IMR-90 (cell line): ENCODE results near the gene EFHC1. TPM values are rescaled to one million over a fixed set of nuclear protein-coding genes. Genes with fewer than 3 reads are reported as not detected.

Experiments used
- ATAC-seq: fragments of 200-7000 bp; cut with Tn5 transposase; 2 replicates; pipeline ENCODE4 v1.9.1; 2020; ENCODE audit warnings: low read depth, mild to moderate bottlenecking, moderate library complexity
- BruUV-seq: library from RNA; stranded (reverse); fragments of 400-500 nt; replicated peaks from 2 replicates; lab custom pipeline; 2021; lab: Mats Ljungman, UMichigan
- CTCF ChIA-PET: fragments of 300-600 bp; formaldehyde crosslinking; extraction: SDS; loops from one replicate; lab custom pipeline; 2021; ENCODE audit warnings: antibody characterized with exemption; lab: Yijun Ruan, JAX
- POLR2A ChIA-PET: fragments of 300-600 bp; sonication (Branson Sonifier 250); formaldehyde crosslinking; loops from one replicate; lab custom pipeline; 2022; ENCODE audit warnings: antibody characterized with exemption; ENCODE audit not compliant: unreplicated experiment; lab: Charles Lee
- DNase-seq: peaks from one replicate; pipeline ENCODE4 v3.0.0; 2013
- H2AFZ ChIP-seq: replicated peaks from 2 replicates; pipeline ENCODE3; 2013; ENCODE audit warnings: low read length, mild to moderate bottlenecking; ENCODE audit not compliant: poor library complexity
- H2AK5ac ChIP-seq: 2 replicates; pipeline ENCODE4 v1.6.1; 2013; ENCODE audit warnings: low read depth, low read length, inconsistent platforms
- H2AK9ac ChIP-seq: replicated peaks from 2 replicates; pipeline ENCODE3; 2013; ENCODE audit warnings: mild to moderate bottlenecking, low read depth, low read length, moderate library complexity; ENCODE audit not compliant: poor library complexity
- H2BK120ac ChIP-seq: 2 replicates; pipeline ENCODE4 v1.6.1; 2013; ENCODE audit warnings: low read depth, low read length, inconsistent platforms
- H2BK15ac ChIP-seq: 3 replicates; pipeline ENCODE4 v1.6.1; 2013; ENCODE audit warnings: low read depth, low read length, inconsistent platforms
- H2BK20ac ChIP-seq: 2 replicates; pipeline ENCODE4 v1.6.1; 2013; ENCODE audit warnings: low read depth, mild to moderate bottlenecking, inconsistent platforms, low read length, moderate library complexity
- H2BK5ac ChIP-seq: 2 replicates; pipeline ENCODE4 v1.6.1; 2013; ENCODE audit warnings: mild to moderate bottlenecking, low read depth, low read length, inconsistent platforms; ENCODE audit not compliant: poor library complexity, severe bottlenecking
- H3K14ac ChIP-seq: replicated peaks from 2 replicates; pipeline ENCODE4 v1.6.1; 2013; ENCODE audit warnings: low read depth, low read length, inconsistent platforms
- H3K18ac ChIP-seq: 2 replicates; pipeline ENCODE4 v1.6.1; 2013; ENCODE audit warnings: low read depth, low read length, control low read depth
- H3K23ac ChIP-seq: 2 replicates; pipeline ENCODE4 v1.6.1; 2013; ENCODE audit warnings: low read depth, low read length, inconsistent platforms
- H3K27ac ChIP-seq: 2 replicates; pipeline ENCODE4 v1.5.1; 2013; ENCODE audit warnings: mild to moderate bottlenecking, control low read depth, low read length; ENCODE audit not compliant: insufficient read depth
- H3K27me3 ChIP-seq: 2 replicates; pipeline ENCODE4 v1.6.1; 2013; ENCODE audit warnings: low read length; ENCODE audit not compliant: control insufficient read depth, insufficient read depth
- H3K36me3 ChIP-seq: 2 replicates; pipeline ENCODE4 v1.6.1; 2013; ENCODE audit warnings: low read length, mixed read lengths; ENCODE audit not compliant: control insufficient read depth, insufficient read depth
- H3K4ac ChIP-seq: 2 replicates; pipeline ENCODE4 v1.6.1; 2013; ENCODE audit warnings: low read depth, low read length, inconsistent platforms
- H3K4me1 ChIP-seq: 2 replicates; pipeline ENCODE4 v1.6.1; 2013; ENCODE audit warnings: low read length, mixed read lengths; ENCODE audit not compliant: control insufficient read depth, insufficient read depth
- H3K4me2 ChIP-seq: 2 replicates; pipeline ENCODE4 v1.6.1; 2013; ENCODE audit warnings: low read depth, mild to moderate bottlenecking, control low read depth, low read length, moderate library complexity
- H3K4me3 ChIP-seq: 2 replicates; pipeline ENCODE4 v1.5.1; 2013; ENCODE audit warnings: low read depth, mild to moderate bottlenecking, control low read depth, low read length, moderate library complexity; ENCODE audit not compliant: insufficient read depth
- H3K56ac ChIP-seq: 2 replicates; pipeline ENCODE4 v1.6.1; 2013; ENCODE audit warnings: low read length, inconsistent platforms; ENCODE audit not compliant: insufficient read depth; ENCODE audit errors: extremely low read depth
- H3K79me1 ChIP-seq, 2 experiments: 2 replicates each; pipeline ENCODE4 v1.6.1; 2013; ENCODE audit warnings: low read length in 2 of 2, inconsistent platforms in 1 of 2, low read depth in 1 of 2
- H3K9ac ChIP-seq: 2 replicates; pipeline ENCODE4 v1.6.1; 2013; ENCODE audit warnings: low read depth, low read length, control low read depth
- H3K9me1 ChIP-seq: 2 replicates; pipeline ENCODE4 v1.6.1; 2013; ENCODE audit warnings: low read length, inconsistent platforms; ENCODE audit not compliant: insufficient read depth
- H3K9me3 ChIP-seq: 2 replicates; pipeline ENCODE4 v1.6.1; 2013; ENCODE audit warnings: low read length; ENCODE audit not compliant: control insufficient read depth, insufficient read depth
- H4K20me1 ChIP-seq: 2 replicates; pipeline ENCODE4 v1.6.1; 2013; ENCODE audit warnings: low read length, inconsistent platforms; ENCODE audit not compliant: insufficient read depth
- H4K5ac ChIP-seq: 2 replicates; pipeline ENCODE4 v1.6.1; 2013; ENCODE audit warnings: mild to moderate bottlenecking, low read depth, low read length, control low read depth
- H4K8ac ChIP-seq, 2 experiments: 2 replicates each; pipeline ENCODE4 v1.6.1; 2013; ENCODE audit warnings: low read depth in 2 of 2, low read length in 2 of 2, control low read depth in 1 of 2, inconsistent platforms in 1 of 2
- H4K91ac ChIP-seq: 2 replicates; pipeline ENCODE4 v1.6.1; 2013; ENCODE audit warnings: low read depth, low read length, inconsistent platforms; ENCODE audit not compliant: insufficient read depth
- BHLHE40 ChIP-seq: fragments of 150-350 bp; IDR thresholded peaks from 2 replicates; pipeline ENCODE4 v1.6.1; 2016; ENCODE audit warnings: mild to moderate bottlenecking, low read depth, low read length
- CEBPB ChIP-seq: IDR thresholded peaks from 2 replicates; pipeline ENCODE4 v1.6.1; 2012; ENCODE audit warnings: low read depth, low read length, improper control_type of control experiment
- CHD1 ChIP-seq: IDR thresholded peaks from 2 replicates; pipeline ENCODE4 v1.6.1; 2012; ENCODE audit warnings: low read depth, low read length, improper control_type of control experiment
- CTCF ChIP-seq: conservative IDR thresholded peaks from 2 replicates; pipeline ENCODE4 v1.5.1; 2012; ENCODE audit warnings: mild to moderate bottlenecking, low read depth, low read length, improper control_type of control experiment
- ELK1 ChIP-seq: fragments of 150-350 bp; IDR thresholded peaks from 2 replicates; pipeline ENCODE4 v1.6.1; 2016; ENCODE audit warnings: low read depth, mild to moderate bottlenecking, low read length, moderate library complexity, borderline replicate concordance
- MAFK ChIP-seq: IDR thresholded peaks from 2 replicates; pipeline ENCODE4 v1.6.1; 2012; ENCODE audit warnings: low read depth, low read length, improper control_type of control experiment
- MAZ ChIP-seq: IDR thresholded peaks from 2 replicates; pipeline ENCODE4 v1.6.1; 2012; ENCODE audit warnings: low read depth, mild to moderate bottlenecking, low read length, improper control_type of control experiment, moderate library complexity, borderline replicate concordance
- MXI1 ChIP-seq: IDR thresholded peaks from 2 replicates; pipeline ENCODE4 v1.6.1; 2012; ENCODE audit warnings: low read depth, mild to moderate bottlenecking, low read length, moderate library complexity, borderline replicate concordance
- NFE2L2 ChIP-seq: fragments of 150-350 bp; IDR thresholded peaks from 2 replicates; pipeline ENCODE4 v1.6.1; 2016; ENCODE audit warnings: low read depth, mild to moderate bottlenecking, low read length
- POLR2A ChIP-seq: IDR thresholded peaks from 2 replicates; pipeline ENCODE4 v1.6.1; 2012; ENCODE audit warnings: mild to moderate bottlenecking, low read depth, low read length
- RAD21 ChIP-seq: IDR thresholded peaks from 2 replicates; pipeline ENCODE4 v1.6.1; 2012; ENCODE audit warnings: low read length, improper control_type of control experiment
- RCOR1 ChIP-seq: IDR thresholded peaks from 2 replicates; pipeline ENCODE4 v1.6.1; 2012; ENCODE audit warnings: mild to moderate bottlenecking, low read length, improper control_type of control experiment; ENCODE audit not compliant: insufficient replicate concordance
- RFX5 ChIP-seq: IDR thresholded peaks from 2 replicates; pipeline ENCODE4 v1.8.0; 2012; ENCODE audit warnings: low read depth, mild to moderate bottlenecking, low read length, moderate library complexity
- SMC3 ChIP-seq: fragments of 150-350 bp; IDR thresholded peaks from 2 replicates; pipeline ENCODE4 v1.6.1; 2016; ENCODE audit warnings: low read depth, mild to moderate bottlenecking, antibody characterized with exemption, low read length, moderate library complexity
- USF2 ChIP-seq: fragments of 150-350 bp; IDR thresholded peaks from 2 replicates; pipeline ENCODE4 v1.6.1; 2017; ENCODE audit warnings: mild to moderate bottlenecking, antibody characterized with exemption, low read length, low read depth
- WGBS, 2 experiments: methylation state at CpG; one replicate each; pipeline versions ENCODE4 v1.1.5 to v1.1.7; 2013; ENCODE audit warnings: missing lambda C conversion rate in 2 of 2; ENCODE audit not compliant: insufficient read length in 1 of 2; ENCODE audit errors: extremely low coverage in 2 of 2; 5-methylcytosine and 5-hydroxymethylcytosine counted together
- dilution Hi-C: fragments of 300-500 bp; cut with HindIII; formaldehyde crosslinking; loops from one replicate; pipeline ENCODE4 v1.14.3; 2018; ENCODE audit warnings: low sequenced_read_pairs; ENCODE audit not compliant: unreplicated experiment
- in situ Hi-C: fragments of 300-500 bp; cut with MboI; formaldehyde crosslinking; loops from 3 replicates; pipeline ENCODE4 v1.14.3; 2019; ENCODE audit warnings: low sequenced_read_pairs, inconsistent platforms, mixed read lengths
- intact Hi-C: fragments of 100-400 bp; cut with micrococcal nuclease; formaldehyde crosslinking; loops from 2 replicates; pipeline ENCODE4 v1.10.0; 2022
- polyA plus RNA-seq, 3 experiments: library from polyadenylated mRNA; depleted of rRNA; stranded (reverse); fragments of >200 nt; gene quantifications; 2 replicates each; pipeline ENCODE4 v1.2.3, GENCODE V29; 2012; ENCODE audit warnings: low replicate concordance in 1 of 3
- total RNA-seq: library from RNA; depleted of rRNA; stranded (reverse); fragments of >200 nt; gene quantifications from 2 replicates; pipeline ENCODE4 v1.2.3, GENCODE V29; 2012

EFHC1 gene
- total and polyA plus RNA-seq, 2 of the 4 experiments (the other 2 are of a cell fraction) = 14.0 to 23.0 TPM

- Histone ChIP-seq H3K27ac (peak overlapping the region; percentile 64; the same call in 1 of the 2 replicates), H2AK9ac (peak overlapping the region; percentile 89), H3K4me3 (no peak overlapping the region), H4K20me1 (no peaks in the 10 kb centered on the region), H4K91ac (peak overlapping the region; percentile 72), H2BK5ac (peak overlapping the region; percentile 86), H3K79me1 (peaks cover 12 to 77% of the 10 kb centered on the region in 2 experiments), H2AFZ (no peak overlapping the region), H3K4me2 (no peak overlapping the region), H3K14ac (peak overlapping the region; percentile 91), H3K4me1 (peaks cover 30% of the 10 kb centered on the region), H2BK20ac (peak overlapping the region; percentile 81; the same call in 1 of the 2 replicates), H3K36me3 (peaks cover 49% of the 10 kb centered on the region), H3K18ac (peak overlapping the region; percentile 61; the same call in 1 of the 2 replicates), H2AK5ac (peak overlapping the region; percentile 92), H3K27me3 (no peaks in the 10 kb centered on the region), H3K56ac (0 out of 2 replicates have a peak overlapping the region, but pooled peaks have one; percentile 39), H4K5ac (peak overlapping the region; percentile 83), H2BK15ac (peak overlapping the region; percentile 7; the same call in 1 of the 3 replicates), H3K9me3 (0 out of 2 replicates have a peak, but pooled peaks cover 2% of the 10 kb centered on the region), H4K8ac (peak overlapping the region in 1 of 2 experiments; percentile 82; a peak in 2 of 4 replicates), H2BK120ac (peak overlapping the region; percentile 78), H3K9ac (no peak overlapping the region), H3K9me1 (peaks cover 43% of the 10 kb centered on the region), H3K23ac (no peak overlapping the region), H3K4ac (peak overlapping the region; percentile 85)
- ChIA-PET POLR2A (interaction anchor here (0.7 to 1.2 kb wide), 2 partner anchors 79 to 96 kb away, joined by 3 read pairs; partner anchors contain the start of gene EFHC1), CTCF (interaction anchor here (0.6 kb wide), 1 partner anchor 27 kb away, joined by 4 read pairs; no protein-coding TSS in a partner anchor)
- in situ Hi-C loops = no loop called here
- no peak for DNase-seq
- no peak for ATAC-seq
- intact Hi-C loops = loop anchor here (5.0 to 10.0 kb wide), 2 partner anchors 77 to 1305 kb away; partner anchors contain the start of gene EFHC1
- BruUV-seq = no TSS peak
- WGBS, 2 experiments = no CpG with 5 or more reads among the region's 11 CpGs
- dilution Hi-C loops = no loop called here
- TF ChIP-seq RFX5 (no peak), CEBPB (no peak), ELK1 (no peak), RCOR1 (no peak), SMC3 (no peak), RAD21 (no peak), POLR2A (no peak), BHLHE40 (no peak), MAZ (no peak), CHD1 (no peak), MXI1 (no peak), USF2 (no peak), CTCF (no peak), NFE2L2 (no peak), MAFK (no peak)
Measured at GRCh38 chr6:52499681-52500236, 79.6 kb downstream of the EFHC1 start.
